Globus pallidus (tissue), 1 donor: ENCODE measurements around the gene SPTY2D1.
"Not testable (repeated sequence)": the region's sequence is repeated elsewhere in the genome, so short reads cannot be mapped to it uniquely, and the experiment has no call there.

Experiments
- DNase-seq: peaks from one replicate; pipeline ENCODE4 v3.0.0-alpha.2; 2015; ENCODE audit warnings: low spot score

Gene SPTY2D1

DNA sequence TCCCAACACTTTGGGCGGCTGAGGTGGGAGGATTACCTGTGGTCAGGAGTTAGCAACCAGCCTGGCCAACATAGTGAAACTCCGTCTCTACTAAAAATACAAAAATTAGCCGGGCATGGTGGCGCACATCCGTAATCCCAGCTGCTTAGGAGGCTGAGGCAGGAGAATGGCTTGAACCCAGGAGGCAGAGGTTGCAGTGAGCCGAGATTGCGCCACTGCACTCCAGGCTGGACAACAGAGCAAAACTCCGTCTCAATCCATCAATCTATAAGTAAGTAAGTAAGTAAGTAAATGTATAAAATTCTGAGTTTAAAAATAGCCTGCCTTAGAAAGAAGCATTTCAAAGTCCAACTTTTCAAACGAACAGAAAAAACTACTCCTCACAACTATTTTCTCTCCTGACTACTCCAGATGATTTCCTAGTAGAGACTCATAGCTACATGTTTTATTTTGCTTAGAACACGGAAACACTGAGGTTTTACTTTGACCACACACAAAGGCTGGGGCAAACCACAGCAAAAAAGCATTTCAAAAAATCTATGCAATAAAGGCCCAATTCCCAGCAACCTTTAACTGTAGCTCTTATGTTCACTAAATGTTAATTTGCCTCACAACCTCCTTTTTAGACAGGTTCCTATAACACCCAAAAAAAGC is 16.3 kb downstream of the SPTY2D1 start:
- DNase-seq, result no peak

DNA sequence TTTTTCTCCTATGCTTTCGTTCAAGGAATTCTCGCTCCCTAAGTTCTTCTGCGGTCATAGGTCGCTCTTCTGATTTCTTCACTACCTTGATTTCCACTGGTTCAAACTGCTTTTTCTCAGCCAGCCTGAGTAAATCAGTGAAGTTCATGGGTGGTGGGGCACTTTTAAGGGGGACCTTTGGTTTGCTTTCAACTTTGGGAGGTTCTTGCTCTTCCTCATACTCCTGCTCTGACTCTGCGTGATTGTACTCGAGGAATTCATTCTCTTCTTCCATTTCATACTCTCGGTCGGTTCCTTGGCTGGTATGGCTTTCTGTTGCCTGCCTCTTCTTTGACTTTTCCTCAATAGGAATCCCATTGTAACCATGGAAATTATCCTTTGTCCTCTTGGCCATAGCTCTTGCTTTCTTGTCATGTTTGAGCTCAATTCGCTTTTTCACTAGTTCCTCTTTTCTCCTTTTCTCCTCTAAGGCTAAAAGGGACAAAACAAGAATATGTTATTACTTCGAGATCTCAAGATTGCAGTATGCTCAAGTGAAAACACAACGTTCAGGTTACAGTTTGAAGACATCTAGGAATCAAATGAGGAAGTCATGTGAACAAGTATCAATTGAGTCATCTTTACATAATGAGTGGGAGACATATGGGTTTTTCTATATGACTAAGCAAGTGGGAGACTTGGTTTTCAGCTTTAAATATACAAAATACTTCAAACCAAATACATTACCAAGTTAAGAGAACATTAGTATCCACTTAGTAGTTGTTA is 18.3 kb downstream of the SPTY2D1 start:
- DNase-seq, result no peak

DNA sequence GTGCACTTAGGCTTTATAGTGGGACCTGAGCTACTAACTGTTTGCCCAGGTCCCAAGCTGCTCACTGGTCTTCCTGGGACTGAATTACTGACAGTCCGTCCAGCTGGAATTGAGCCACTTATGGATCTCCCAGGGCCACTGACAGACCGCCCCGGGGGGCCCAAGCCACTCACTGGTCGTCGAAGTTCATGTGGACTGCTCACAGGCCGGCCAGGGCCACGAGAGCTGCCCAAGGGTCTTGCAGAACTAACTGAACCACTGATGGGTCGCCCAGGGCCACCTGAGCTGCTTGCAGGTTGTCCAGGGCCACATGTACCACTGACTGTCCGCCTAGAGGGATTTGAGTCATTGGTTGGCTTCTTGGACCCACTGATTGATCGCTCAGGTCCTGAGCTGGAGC is 19.5 kb downstream of the SPTY2D1 start:
- DNase-seq, result no peak

DNA sequence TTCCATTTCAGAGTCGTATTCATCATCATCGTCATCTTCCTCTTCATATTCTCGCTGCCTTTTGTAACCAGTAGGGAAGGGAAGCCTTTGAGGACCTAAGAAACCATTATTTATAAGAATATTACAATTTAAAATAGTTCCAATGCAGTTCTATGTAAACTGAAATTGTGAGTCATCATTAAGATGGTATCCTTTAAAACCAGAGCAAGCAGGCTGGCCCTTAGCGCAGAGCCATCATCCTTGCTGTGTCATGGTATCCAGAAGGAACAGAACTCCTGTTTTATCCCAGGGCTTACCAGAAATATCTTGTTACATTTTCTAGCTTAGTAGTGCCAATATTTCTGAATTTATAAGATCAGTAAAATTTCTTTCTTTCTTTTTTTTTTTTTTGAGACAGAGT is 21.7 kb downstream of the SPTY2D1 start:
- DNase-seq, result no peak

DNA sequence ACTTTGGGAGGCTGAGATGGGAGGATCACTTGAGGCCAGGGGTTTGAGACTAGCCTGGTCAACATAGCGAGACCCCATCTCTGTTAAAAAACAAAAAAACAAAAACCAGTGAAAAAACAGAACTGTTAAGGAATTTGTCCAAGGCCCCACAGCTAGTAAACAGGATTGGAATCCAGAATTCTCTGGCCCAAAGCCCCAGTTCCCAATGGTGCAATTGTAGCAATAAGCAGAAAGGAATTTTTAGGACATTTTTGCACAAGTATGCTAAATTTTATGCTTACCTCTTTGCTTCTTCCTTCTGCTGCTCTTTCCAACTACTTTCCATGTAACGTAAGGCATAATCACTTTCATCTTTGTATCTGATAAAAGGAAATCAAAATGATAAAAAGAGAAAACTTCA is 22.9 kb downstream of the SPTY2D1 start:
- no peak for DNase-seq

DNA sequence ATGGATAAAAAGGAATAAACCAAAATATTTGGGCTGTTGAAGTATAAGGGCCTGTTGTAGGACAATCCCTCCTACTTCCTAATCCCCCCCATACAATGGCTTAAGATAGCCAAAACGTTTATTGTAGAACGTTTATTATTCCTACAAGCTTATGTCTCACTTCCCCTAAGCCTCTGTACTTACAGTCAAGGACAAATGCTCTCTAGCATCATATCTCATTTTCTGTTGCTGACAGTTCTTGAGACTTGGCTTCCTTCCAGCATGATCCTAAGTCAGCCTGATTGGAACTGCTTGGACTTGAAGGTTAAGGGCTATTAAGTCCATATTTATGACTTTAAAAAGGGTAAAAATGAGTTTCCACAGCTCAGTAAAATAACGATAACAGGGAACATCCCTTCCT is 25.8 kb downstream of the SPTY2D1 start:
- DNase-seq, result no peak

DNA sequence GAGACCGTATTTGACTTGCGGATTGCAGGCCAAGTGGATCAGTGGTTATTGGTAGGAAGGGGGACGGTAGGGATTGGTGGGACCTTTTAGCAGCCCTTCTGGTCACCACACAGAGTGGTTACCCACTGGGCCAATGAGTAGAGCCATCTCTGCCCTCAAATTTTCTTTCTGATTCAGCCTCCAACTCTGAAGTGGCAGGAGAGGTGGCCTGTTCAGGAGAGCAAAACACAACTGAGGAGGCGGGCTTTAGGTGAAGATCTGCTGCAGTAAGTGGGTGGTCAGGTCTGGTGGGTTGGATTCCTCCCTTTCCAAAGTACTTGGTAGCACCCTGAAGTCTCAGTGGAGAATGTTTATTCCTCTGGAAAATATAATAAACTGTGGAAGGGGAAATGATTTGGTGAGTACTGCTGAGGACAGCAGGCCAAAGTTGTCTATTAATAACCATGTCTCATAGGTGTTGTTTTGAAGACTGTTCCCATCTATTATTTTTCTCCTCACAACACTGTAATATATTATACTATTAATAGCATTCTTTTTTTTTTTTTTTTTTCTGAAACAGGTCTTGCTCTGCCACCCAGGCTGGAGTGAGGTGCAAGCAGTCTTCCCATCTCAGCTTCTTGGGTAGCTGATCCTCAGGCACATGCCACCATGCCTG is 33.1 kb downstream of the SPTY2D1 start:
- no peak for DNase-seq

DNA sequence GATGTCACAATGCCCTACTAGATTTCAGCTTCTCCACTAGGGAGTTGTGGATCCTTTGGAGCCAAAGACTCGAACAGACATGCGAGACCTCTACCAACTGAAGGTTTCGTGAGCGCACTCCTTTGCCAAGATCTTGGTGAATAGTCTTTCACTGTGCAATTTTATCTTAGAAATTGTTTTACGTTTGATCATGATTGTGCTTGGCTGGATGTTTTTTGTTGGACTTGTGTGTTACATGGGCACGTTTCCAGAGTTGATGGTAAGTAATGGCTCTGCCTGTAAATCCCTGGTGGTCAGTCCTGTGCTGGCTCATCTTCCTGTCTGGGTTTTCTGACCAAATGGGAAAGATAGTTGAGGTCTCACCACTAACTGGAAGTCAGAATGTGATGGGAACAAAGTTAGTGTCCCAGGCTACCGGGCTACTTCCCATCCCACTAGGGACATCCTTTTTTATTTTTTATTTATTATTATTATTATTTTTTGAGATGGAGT is 34.4 kb downstream of the SPTY2D1 start, which contains the start of gene MISFA:
Gene MISFA (plus strand): TSS at position 51 of the 492 bp plus-strand sequence. CDS start 140 bp downstream, at position 191.
- no peak for DNase-seq

DNA sequence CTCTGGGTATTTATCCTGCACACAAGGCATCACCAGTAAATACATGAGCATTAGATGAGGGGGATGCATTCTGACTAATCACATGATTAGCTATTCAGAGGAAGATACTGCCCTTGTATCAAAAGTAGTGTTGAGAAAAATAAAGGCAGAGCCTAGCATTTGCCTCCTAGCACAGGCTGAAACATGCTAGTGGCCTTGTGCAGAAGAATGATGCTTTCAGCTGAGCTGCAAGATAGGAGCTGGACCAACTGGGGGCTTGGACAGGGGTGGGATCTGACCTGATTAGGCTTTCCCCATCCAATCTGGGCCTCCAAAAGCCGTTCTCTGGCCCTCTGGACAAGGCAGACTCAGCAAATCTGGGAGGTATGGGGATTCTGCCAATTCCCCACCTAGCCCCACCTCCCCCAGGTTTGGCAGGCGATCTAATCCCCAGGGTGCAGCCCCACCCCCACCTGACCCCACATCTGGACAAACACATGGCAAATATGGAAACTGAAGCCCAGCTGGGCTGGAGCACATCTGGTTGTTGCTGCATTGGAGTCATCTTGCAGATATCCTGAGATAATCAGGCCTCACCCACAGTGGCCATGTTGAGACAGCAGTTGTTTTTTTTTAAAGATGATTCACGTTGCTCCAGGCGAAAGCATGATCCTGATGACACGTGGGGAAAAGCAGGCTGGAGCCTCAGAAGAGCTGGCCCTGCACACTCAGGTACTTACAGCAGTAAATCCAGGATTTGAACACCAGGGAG is 39.0 kb downstream of the SPTY2D1 start:
- DNase-seq, result no peak

DNA sequence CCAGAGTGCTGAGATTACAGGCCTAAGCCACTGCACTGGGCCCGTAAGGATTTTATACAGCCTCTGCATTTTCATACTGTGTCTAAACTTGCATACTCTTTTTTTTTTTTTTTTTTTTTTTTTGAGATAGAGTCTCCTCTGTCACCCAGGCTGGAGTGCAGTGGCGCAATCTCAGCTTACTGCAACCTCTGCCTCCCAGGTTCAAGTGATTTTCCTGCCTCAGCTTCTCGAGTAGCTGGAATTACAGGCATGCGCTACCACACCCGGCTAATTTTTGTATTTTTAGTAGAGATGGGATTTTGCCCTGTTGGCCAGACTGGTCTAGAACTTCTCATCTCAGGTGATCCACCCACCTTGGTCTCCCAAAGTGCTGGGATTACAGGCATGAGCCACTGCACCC is 40.1 kb downstream of the SPTY2D1 start:
- not testable (repeated sequence) for DNase-seq

DNA sequence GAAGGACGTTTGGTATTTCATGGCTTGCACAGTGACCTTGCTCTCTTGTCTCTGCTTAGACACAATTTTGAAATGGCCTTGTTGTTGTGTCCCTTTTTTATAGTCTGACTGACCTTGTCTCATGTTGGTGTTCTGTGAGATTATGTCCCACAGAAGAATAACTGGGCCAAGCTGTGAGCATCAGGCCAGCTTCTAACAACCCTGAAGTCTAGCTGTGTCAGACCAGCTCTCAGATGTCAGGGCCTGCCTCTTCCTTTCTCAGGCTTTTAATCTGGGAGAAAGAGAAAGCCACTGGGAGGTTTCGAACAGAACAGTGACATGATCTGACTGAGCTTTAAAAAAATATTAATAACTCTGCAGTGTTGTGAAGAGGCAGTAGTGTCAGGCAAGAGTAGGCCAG is 43.6 kb downstream of the SPTY2D1 start:
- no peak for DNase-seq

DNA sequence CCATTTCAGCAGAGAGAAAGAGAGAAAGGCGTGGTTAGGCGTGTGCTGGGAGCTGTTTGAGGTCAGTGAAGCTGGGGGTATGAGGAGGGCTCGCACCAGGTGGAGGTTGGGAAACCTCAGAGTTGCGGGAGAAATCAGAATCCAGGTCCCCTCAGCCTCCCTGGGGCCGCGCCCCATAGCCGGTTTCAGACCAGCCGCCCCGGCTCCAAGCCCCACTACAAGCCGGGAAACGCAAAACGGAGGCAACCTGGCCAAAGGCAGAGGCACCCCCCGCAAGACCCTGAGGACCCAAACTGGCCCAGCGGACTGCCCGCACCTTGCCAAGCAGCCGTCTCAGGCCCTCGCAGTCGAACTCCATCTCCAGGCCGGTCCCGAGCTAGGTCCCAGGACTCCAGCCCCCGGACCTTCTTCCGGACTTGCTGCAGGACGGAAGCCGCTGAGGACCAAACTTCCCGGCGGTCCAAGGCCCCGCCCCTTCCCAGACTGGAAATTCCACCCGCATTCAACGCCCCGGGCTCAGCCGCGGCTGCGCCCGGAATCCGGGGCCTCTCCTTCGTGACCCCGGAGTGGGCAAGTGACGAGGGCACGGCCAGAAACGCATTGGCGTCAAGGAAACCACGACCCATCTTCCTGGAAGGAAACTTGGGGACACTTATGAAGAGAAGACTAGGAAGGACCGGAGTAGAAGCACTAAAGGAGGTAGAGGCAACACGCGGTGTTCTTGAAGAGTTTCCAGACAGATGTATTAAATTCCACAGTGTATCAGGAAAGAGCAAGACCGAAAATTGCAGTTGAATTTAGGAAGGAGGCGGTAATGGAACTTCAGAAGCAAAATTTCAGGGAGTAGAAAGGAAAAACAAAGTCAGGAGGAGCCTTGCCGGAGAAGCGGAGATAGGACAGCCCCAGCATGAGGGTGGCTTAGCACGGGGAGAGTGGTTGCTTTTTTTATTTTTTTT is 45.6 kb downstream of the SPTY2D1 start, which contains the start of gene UEVLD:
Gene UEVLD (minus strand): TSS at position 438 of the 956 bp plus-strand sequence. CDS start 80 bp downstream, at position 358.
- peak; percentile 88 for DNase-seq

DNA sequence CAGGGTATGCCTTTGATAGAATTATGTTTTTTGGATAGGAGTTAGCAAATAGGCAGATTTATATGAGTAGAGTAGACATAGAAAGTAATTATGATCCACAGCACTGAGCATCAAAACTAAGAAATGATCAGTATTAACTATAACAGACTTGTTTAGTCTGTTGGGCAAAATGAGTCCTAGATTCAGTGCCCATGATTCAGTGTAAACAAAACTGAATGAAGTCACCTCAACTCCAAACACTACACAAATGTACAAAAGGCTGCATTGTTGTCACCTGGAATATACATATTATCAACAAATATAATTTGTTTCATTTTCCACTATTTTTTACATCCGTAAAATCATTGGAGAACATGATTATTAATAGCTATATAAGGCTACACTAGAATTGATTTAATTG is 52.3 kb downstream of the SPTY2D1 start:
- DNase-seq, result no peak

DNA sequence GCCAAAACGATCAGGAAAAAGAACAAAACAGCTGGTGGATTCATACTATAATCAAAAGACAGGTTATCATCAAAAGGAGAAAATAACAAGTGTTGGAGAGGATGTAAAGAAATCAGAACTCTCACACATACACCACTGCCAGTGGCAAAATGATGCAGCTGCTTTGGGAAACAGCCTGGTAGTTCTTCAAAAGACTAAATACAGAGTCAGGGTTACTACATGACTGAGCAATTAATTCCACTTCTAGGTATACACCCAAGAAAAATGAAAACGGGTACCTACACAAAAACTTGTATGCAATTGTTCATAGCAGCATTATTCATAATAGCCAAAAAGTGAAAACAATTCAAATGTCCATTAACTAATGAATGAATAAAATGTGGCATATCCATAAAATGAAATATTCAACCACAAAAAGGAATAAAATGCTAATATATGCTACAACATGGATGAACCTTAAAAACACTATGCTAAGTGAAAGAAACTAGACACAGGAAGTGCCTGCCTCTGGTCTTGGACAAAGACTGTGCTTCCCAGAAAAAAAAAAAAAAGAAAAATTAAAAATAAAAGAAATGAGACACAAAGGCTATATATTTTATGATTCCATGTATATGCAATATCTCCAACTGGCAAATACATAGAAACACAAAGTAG is 53.9 kb downstream of the SPTY2D1 start:
- no peak for DNase-seq

DNA sequence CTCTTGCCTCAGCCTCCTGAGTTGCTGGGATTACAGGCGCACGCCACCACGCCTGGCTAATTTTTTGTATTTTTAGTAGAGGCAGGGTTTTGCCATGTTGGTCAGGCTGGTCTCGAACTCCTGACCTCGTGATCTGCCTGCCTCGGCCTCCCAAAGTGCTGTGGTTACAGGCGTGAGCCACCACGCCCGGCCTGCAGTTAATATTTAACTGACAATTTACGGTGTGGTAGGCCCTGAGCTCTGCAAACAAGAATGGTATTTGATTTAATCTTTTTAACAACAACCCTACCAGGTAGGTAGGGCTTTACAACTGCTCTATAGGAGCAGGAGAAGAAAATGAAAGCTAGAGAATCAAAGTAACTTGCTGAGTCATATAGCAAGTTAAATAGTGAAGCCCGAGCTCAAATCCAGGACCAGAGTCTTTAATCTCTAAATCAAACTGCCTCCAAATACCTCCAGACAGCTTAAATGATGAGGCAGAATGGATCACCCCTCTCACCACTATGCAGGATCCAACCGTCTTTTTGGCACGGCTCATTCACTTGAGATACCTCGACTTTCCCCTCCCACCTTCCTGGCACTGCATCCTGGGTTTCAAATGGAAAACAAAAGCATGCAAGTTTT is 55.1 kb downstream of the SPTY2D1 start:
- no peak for DNase-seq

DNA sequence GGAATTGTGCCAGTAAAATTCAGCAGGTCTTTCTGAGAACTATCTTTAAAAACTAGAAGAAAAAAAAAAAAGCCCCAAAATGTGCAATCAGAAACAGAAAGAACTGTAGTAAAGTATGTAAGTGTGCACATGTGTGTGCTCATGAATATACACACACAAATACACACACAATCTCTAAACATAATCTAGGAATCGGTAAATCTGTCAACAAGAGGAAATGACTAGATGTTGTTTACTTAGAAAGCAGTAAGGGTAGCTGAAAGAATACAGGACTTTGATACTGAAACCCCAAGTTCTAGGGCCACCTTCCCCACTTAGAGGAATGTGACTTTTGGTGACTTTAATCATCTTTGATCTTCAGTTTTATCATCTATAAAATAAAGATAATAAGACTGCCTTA is 58.8 kb downstream of the SPTY2D1 start:
- DNase-seq, result no peak

DNA sequence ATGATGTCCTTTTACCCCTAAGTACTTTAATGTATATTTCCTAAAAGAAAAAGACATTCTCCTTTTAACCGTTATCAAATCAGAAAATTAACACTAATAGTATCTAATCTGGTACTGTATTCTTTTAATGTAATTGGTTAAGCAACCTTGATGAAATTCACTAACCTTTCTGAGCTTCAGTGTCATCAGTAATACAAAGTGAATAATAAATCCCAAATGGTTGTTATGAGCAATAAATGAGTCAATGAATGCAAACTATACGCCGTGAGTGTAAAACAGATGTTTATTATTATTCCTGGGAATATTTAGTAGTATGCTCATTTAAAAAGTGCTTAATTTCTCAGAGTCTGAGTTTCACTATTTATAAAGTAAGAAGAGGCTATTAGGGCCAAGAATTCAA is 67.1 kb downstream of the SPTY2D1 start:
- no peak for DNase-seq

DNA sequence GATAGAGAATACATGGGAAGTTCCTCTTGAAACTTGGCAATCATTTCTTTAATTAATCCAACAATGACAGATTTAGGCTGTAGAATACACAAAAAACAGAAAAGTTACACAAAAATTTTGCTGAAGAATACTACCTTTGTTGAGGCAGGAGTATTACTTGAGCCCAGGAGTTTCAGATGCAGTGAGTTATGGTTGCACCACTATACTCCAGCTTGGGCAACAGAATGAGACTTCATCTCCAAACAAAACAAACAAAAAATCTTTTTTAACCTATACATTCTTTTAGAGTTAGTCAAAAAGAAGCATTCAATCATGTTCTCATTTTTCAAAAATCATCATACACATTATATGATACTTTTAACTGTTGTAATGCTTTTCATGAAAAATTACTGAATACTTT is 67.7 kb downstream of the SPTY2D1 start:
- DNase-seq, result no peak

DNA sequence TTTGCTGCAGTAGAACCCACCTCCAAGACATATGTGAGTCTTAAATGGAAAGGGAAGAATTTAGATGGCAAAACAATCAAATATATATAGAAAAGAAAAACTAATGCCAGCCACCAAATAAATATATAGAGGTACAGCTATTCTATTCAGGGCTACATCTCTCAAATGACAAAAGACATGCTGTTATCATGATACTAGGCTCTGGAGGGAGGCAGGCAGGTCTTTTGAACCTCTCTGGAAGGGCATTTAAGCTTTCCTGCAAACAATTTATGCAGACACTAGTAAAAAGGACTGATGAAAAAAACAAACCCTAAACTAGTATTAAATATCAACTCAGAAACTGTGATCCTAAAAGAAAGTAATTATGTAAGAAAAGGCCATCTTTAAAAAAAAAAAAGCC is 70.0 kb downstream of the SPTY2D1 start:
- no peak for DNase-seq
